HG02970 (cell line): ENCODE data around the gene IL1RL2.

ENCODE experiments used
- ATAC-seq: cut with Tn5 transposase; IDR thresholded peaks from one replicate; pipeline ENCODE4 v1.9.1; 2021; ENCODE audit warnings: mild to moderate bottlenecking, moderate library complexity, moderate number of reproducible peaks; ENCODE audit not compliant: unreplicated experiment, low FRiP score

IL1RL2 gene

GRCh38 chr2:102289129-102289528 is 102.3 kb downstream of the IL1RL2 start:
- ATAC-seq: no peak
